AG09309 (cell line): Measurements from ENCODE around the gene MIXL1.

Experiments used
- DNase-seq: peaks from one replicate; pipeline ENCODE4 v3.0.0-alpha.2; 2010; ENCODE audit warnings: low read depth
- H3K4me3 ChIP-seq: 2 replicates; pipeline ENCODE4 v1.5.1; 2011; ENCODE audit warnings: mild to moderate bottlenecking, low read depth, low read length, moderate library complexity; ENCODE audit not compliant: control insufficient read depth
- CTCF ChIP-seq: IDR thresholded peaks from 2 replicates; pipeline ENCODE4 v1.5.1; 2011; ENCODE audit warnings: mild to moderate bottlenecking, low read depth, low read length, inconsistent platforms; ENCODE audit not compliant: insufficient read depth, control insufficient read depth; ENCODE audit errors: missing control alignments

Gene MIXL1

DNA sequence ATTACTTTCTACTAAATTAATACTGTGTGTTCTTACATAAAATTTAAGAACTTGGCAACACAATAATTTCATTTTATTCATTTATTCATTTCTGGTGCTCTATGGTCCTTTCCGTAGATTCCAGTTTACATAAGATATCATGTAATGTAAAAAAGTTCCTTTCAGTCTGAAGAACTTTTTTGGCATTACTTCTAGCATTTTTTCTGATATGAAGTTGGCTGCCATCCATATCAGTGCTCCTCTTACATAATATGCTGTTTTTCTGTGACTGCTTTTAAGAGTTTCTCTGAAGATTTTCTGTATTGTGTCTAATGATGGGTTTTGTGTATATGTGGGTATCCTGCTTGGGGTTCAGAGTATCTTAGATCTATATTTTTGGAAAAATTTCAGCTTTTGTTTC is 50.7 kb downstream of the MIXL1 start:
- no peak for TF ChIP-seq CTCF
- DNase-seq: no peak
- no peak overlapping the region for H3K4me3 ChIP-seq

GRCh38 chr1:226276077-226276682 is 52.7 kb downstream of the MIXL1 start:
- no peak overlapping the region for H3K4me3 ChIP-seq
- no peak for DNase-seq
- TF ChIP-seq CTCF: no peak
